Gastroesophageal sphincter (tissue), 4 donors: Measurements from ENCODE around the gene PGBD2. TPM values are rescaled to one million over a fixed set of nuclear protein-coding genes. Genes with fewer than 3 reads are reported as not detected.

ENCODE experiments used
- small RNA-seq, 4 donors: library from RNA; depleted of rRNA; stranded (forward); fragments of <200 nt; gene quantifications; one replicate each; pipeline ENCODE3, GENCODE V24; 2016
- total RNA-seq, 4 donors: library from RNA; depleted of rRNA; stranded (reverse); fragments of >200 nt; gene quantifications; one replicate each; pipeline ENCODE4 v1.1.0, GENCODE V29; 2016

Gene PGBD2
- total RNA-seq, 4 donors from 2014 or later, result 3.6 to 5.9 (median 4.7) TPM

Small RNAs within 50 kb of the gene (small RNA-seq; reads per million reads assigned to genes)
- 0 reads per million in 4 donors for gene RNU6-1205P

Other genes with a start within 250 kb of the PGBD2 start
- gene OR14I1, start 203.5 kb upstream of the PGBD2 start, total RNA-seq, result not detected
- not detected for gene LYPD8, start 150.5 kb upstream of the PGBD2 start, total RNA-seq
- gene SH3BP5L, start 80.3 kb upstream of the PGBD2 start, total RNA-seq, result 10 to 100 TPM; 21.9 to 38.7 (median 28.4) TPM
- gene ZNF672, start 68.0 kb upstream of the PGBD2 start, total RNA-seq, result 10 to 100 TPM; 22.1 to 44.2 (median 34.3) TPM
- 10 to 100 TPM; 22.1 to 69.6 (median 28.4) TPM for gene ZNF692, start 47.1 kb upstream of the PGBD2 start, total RNA-seq